Peyer's patch (tissue), 4 donors: Measurements from ENCODE around the gene STAT5B.

Experiments
- POLR2A ChIP-seq, 2 donors: fragments of 450-650 bp; IDR thresholded peaks; one replicate each; pipeline ENCODE4 v1.5.1; 2017; ENCODE audit warnings: antibody characterized with exemption in 2 of 2, mild to moderate bottlenecking in 2 of 2, moderate library complexity in 2 of 2
- TF ChIP-seq, protein P1 (sequence below), 6 experiments: fragments of 450-650 bp in 4 of 6; fragments of 200-600 bp in 2 of 6; sonication (generic) in 1 of 6; IDR thresholded peaks; one replicate each; pipeline ENCODE4 v1.5.1; 2017 to 2019; ENCODE audit warnings: antibody characterized with exemption in 6 of 6, mild to moderate bottlenecking in 3 of 6, moderate library complexity in 1 of 6

DNA sequence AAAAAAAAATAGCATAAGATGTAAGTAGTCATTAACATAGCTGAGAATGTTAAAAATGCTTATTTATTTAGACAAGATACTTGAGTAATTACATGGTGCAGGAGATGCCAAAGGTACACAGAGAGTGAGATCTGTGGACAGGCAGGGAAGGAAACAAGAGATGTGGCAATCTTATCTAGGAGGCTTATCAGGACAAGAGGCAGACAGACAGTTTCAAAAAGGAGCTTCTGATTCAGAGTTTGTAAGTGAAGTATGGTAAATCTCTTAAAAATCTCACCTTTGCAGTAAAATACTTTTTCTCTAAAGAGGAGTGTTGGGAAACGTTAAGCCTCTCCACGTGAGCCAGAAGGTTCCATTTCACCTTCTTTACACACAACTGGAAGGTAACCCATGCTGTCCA is 62.0 kb downstream of the STAT5B start:
- TF ChIP-seq, protein P1, sequence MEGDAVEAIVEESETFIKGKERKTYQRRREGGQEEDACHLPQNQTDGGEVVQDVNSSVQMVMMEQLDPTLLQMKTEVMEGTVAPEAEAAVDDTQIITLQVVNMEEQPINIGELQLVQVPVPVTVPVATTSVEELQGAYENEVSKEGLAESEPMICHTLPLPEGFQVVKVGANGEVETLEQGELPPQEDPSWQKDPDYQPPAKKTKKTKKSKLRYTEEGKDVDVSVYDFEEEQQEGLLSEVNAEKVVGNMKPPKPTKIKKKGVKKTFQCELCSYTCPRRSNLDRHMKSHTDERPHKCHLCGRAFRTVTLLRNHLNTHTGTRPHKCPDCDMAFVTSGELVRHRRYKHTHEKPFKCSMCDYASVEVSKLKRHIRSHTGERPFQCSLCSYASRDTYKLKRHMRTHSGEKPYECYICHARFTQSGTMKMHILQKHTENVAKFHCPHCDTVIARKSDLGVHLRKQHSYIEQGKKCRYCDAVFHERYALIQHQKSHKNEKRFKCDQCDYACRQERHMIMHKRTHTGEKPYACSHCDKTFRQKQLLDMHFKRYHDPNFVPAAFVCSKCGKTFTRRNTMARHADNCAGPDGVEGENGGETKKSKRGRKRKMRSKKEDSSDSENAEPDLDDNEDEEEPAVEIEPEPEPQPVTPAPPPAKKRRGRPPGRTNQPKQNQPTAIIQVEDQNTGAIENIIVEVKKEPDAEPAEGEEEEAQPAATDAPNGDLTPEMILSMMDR (IDR thresholded peaks at IDR 0.05): no peak
- no peak for TF ChIP-seq POLR2A (IDR thresholded peaks at IDR 0.05)
